Measurements from ENCODE around the gene RACGAP1.

GRCh38 chr12:50069539-50069938, 44.2 kb upstream of the RACGAP1 start:
- TF ChIP-seq EZH2 (IDR thresholded peaks at IDR 0.05; ENCODE audit: borderline replicate concordance, insufficient read depth, low read depth, low read length, poor library complexity, severe bottlenecking) (no peak), CTCF (IDR thresholded peaks at IDR 0.05) (no peak)

All from B cell (primary cell).